Vagina (tissue), 2 donors: ENCODE results near the gene RHCG. TPM values are rescaled to one million over a fixed set of nuclear protein-coding genes. Genes with fewer than 3 reads are reported as not detected.

ENCODE experiments used
- DNase-seq, 2 donors: peaks; one replicate each; pipeline ENCODE4 v3.0.0-alpha.2; 2017; ENCODE audit errors: extremely low spot score in 2 of 2
- H3K27ac ChIP-seq: fragments of 200-600 bp; sonication (generic); one replicate; pipeline ENCODE4 v1.5.1; 2019
- H3K27me3 ChIP-seq: fragments of 200-600 bp; sonication (generic); one replicate; pipeline ENCODE4 v1.5.1; 2019
- H3K36me3 ChIP-seq, 2 donors: fragments of 200-600 bp; sonication (generic); one replicate each; pipeline ENCODE4 v1.5.1; 2017 to 2019
- H3K4me1 ChIP-seq: fragments of 200-600 bp; sonication (generic); one replicate; pipeline ENCODE4 v1.5.1; 2019
- H3K4me3 ChIP-seq, 2 donors: fragments of 200-600 bp; sonication (generic); 1 replicate in 1 of 2; 2 replicates in 1 of 2; pipeline ENCODE4 v1.5.1; 2016 to 2019
- H3K9me3 ChIP-seq: fragments of 200-600 bp; sonication (generic); one replicate; pipeline ENCODE4 v1.5.1; 2019
- CTCF ChIP-seq, 3 experiments: fragments of 450-650 bp in 2 of 3; fragments of 200-600 bp in 1 of 3; sonication (generic) in 1 of 3; IDR thresholded peaks; one replicate each; pipeline ENCODE4 v1.5.1; 2017 to 2019; ENCODE audit warnings: antibody characterized with exemption in 3 of 3, mild to moderate bottlenecking in 2 of 3, moderate library complexity in 2 of 3
- POLR2A ChIP-seq, 2 donors: fragments of 450-650 bp; IDR thresholded peaks; one replicate each; pipeline ENCODE4 v1.6.1; 2017; ENCODE audit warnings: antibody characterized with exemption in 2 of 2, mild to moderate bottlenecking in 2 of 2, moderate library complexity in 2 of 2
- POLR2AphosphoS5 ChIP-seq, 2 donors: sonication (generic); formaldehyde crosslinking; IDR thresholded peaks; one replicate each; pipeline ENCODE4 v1.9.0; 2017; ENCODE audit warnings: antibody characterized with exemption in 2 of 2, mild to moderate bottlenecking in 2 of 2, low read depth in 1 of 2; ENCODE audit not compliant: insufficient read depth in 1 of 2
- intact Hi-C: fragments of 100-400 bp; cut with DNase I; formaldehyde crosslinking; loops from one replicate; pipeline ENCODE4 v1.15.1; 2023
- total RNA-seq: library from RNA; depleted of rRNA; stranded (reverse); fragments of >200 nt; gene quantifications from one replicate; pipeline ENCODE4 v1.2.3, GENCODE V29; 2016

RHCG gene
- total RNA-seq, 1 donor from 2014 or later, result 1,938 TPM

- no peak overlapping the region for H3K27ac ChIP-seq
Measured at GRCh38 chr15:89442671-89443307, 53.6 kb downstream of the RHCG start.

GRCh38 chr15:89442155-89442554, 54.2 kb downstream of the RHCG start:
- intact Hi-C loops, result no loop called here
- H3K9me3 ChIP-seq, result no peaks in the 10 kb centered on the region
- no peak for DNase-seq

More at GRCh38 chr15:89442671-89443307, 53.6 kb downstream of the RHCG start:
- Histone ChIP-seq H3K4me3 (no peak overlapping the region), H3K36me3 (no peaks in the 10 kb centered on the region), H3K9me3 (no peaks in the 10 kb centered on the region), H3K4me1 (no peaks in the 10 kb centered on the region), H3K27me3 (no peaks in the 10 kb centered on the region)
- no peak for DNase-seq
- TF ChIP-seq POLR2AphosphoS5 (IDR thresholded peaks at IDR 0.05; ENCODE audit: insufficient read depth in 1 of 2, low read depth in 1 of 2) (no peak), CTCF (IDR thresholded peaks at IDR 0.05) (no peak), POLR2A (IDR thresholded peaks at IDR 0.05) (no peak)
- intact Hi-C loops, result no loop called here

GRCh38 chr15:89441295-89441812, 55.0 kb downstream of the RHCG start:
- Histone ChIP-seq H3K4me1 (no peaks in the 10 kb centered on the region), H3K9me3 (no peaks in the 10 kb centered on the region), H3K27ac (no peak overlapping the region), H3K27me3 (no peaks in the 10 kb centered on the region), H3K36me3 (no peaks in the 10 kb centered on the region), H3K4me3 (no peak overlapping the region)
- no peak for DNase-seq
- intact Hi-C loops, result no loop called here
- no peak for TF ChIP-seq POLR2AphosphoS5 (IDR thresholded peaks at IDR 0.05; ENCODE audit: insufficient read depth in 1 of 2, low read depth in 1 of 2)
- TF ChIP-seq POLR2A (IDR thresholded peaks at IDR 0.05), result no peak
- no peak for TF ChIP-seq CTCF (IDR thresholded peaks at IDR 0.05)

More at GRCh38 chr15:89442155-89442554, 54.2 kb downstream of the RHCG start:
- Histone ChIP-seq H3K4me1 (no peaks in the 10 kb centered on the region), H3K36me3 (no peaks in the 10 kb centered on the region), H3K4me3 (no peak overlapping the region), H3K27me3 (no peaks in the 10 kb centered on the region), H3K27ac (no peak overlapping the region)
- TF ChIP-seq POLR2AphosphoS5 (IDR thresholded peaks at IDR 0.05; ENCODE audit: insufficient read depth in 1 of 2, low read depth in 1 of 2) (no peak), POLR2A (IDR thresholded peaks at IDR 0.05) (no peak), CTCF (IDR thresholded peaks at IDR 0.05) (no peak)

- no peaks in the 10 kb centered on the region for H3K27me3 ChIP-seq
- intact Hi-C loops, result no loop called here
- TF ChIP-seq CTCF (IDR thresholded peaks at IDR 0.05) (no peak), POLR2A (IDR thresholded peaks at IDR 0.05) (no peak)
Measured at GRCh38 chr15:89439764-89440163, 56.6 kb downstream of the RHCG start.

GRCh38 chr15:89436560-89437311, 59.6 kb downstream of the RHCG start:
- DNase-seq, result no peak
- Histone ChIP-seq H3K27me3 (no peaks in the 10 kb centered on the region), H3K9me3 (no peaks in the 10 kb centered on the region), H3K36me3 (no peaks in the 10 kb centered on the region), H3K4me3 (no peak overlapping the region), H3K4me1 (no peaks in the 10 kb centered on the region), H3K27ac (no peak overlapping the region)
- no peak for TF ChIP-seq POLR2A (IDR thresholded peaks at IDR 0.05)
- TF ChIP-seq POLR2AphosphoS5 (IDR thresholded peaks at IDR 0.05; ENCODE audit: insufficient read depth in 1 of 2, low read depth in 1 of 2), result no peak
- no peak for TF ChIP-seq CTCF (IDR thresholded peaks at IDR 0.05)
- intact Hi-C loops, result no loop called here

More at GRCh38 chr15:89439764-89440163, 56.6 kb downstream of the RHCG start:
- no peak for DNase-seq
- Histone ChIP-seq H3K4me3 (no peak overlapping the region), H3K9me3 (no peaks in the 10 kb centered on the region), H3K27ac (no peak overlapping the region), H3K4me1 (no peaks in the 10 kb centered on the region), H3K36me3 (no peaks in the 10 kb centered on the region)
